ENCODE results near the gene ZDHHC1. TPM values are rescaled to one million over a fixed set of nuclear protein-coding genes. Genes with fewer than 3 reads are reported as not detected.

ZDHHC1 gene
- total RNA-seq, 1 experiment from 2014 or later: 1.0 TPM

DNA sequence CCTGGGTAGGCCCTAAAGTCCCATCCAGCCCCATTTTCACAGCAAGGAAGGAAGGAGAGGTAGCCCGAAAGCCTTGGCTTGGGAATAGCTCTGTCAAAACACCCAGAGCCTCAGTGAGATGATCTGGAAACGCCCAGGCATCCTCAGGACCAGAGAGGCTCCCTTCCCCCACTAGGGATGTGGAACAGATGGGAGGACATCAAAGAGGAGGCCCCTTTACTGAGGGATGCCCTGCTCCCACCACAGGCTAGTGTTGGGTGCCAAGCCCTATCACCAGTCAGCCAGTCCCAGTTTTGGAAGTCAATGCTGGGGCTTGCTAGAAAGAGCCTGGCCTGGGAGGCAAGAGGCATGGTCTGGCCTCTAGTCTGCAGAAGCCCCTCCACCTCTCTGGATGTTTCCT, 27.7 kb downstream of the ZDHHC1 start:
- CTCF ChIA-PET: interaction anchor here (1.0 to 1.4 kb wide), 2 partner anchors 24 to 40 kb away, joined by 3 to 4 read pairs; no protein-coding TSS in a partner anchor
- no peaks in the 10 kb centered on the region for H3K27me3 ChIP-seq (replicated peaks; ENCODE audit: control insufficient read depth, insufficient read depth, low read length)
- intact Hi-C loops (cut with micrococcal nuclease; ENCODE audit: unreplicated experiment): no loop called here
- no peak overlapping the region for H3K4me3 ChIP-seq (ENCODE audit: low read depth, low read length)
- BruUV-seq (replicated peaks): no TSS peak
- H3K36me3 Mint-ChIP-seq (ENCODE audit: insufficient read depth, unreplicated experiment): no peaks in the 10 kb centered on the region
- DNase-seq: no peak
- no peaks in the 10 kb centered on the region for H3K9me3 ChIP-seq
- no peaks in the 10 kb centered on the region for H3K9me3 Mint-ChIP-seq (ENCODE audit: unreplicated experiment)
- no peaks in the 10 kb centered on the region for H3K36me3 ChIP-seq (ENCODE audit: control insufficient read depth, insufficient read depth, low read length)
- H3K4me1 Mint-ChIP-seq (ENCODE audit: low read depth, unreplicated experiment): peaks cover 7% of the 10 kb centered on the region
- TF ChIP-seq CTCF (IDR thresholded peaks at IDR 0.05; ENCODE audit: insufficient read depth in 1 of 2, low read depth in 1 of 2, low read length in 1 of 2, severe bottlenecking in 1 of 2, unreplicated experiment in 1 of 2): no peak
- H3K27me3 Mint-ChIP-seq (ENCODE audit: insufficient read depth, unreplicated experiment): no peaks in the 10 kb centered on the region
- no peaks in the 10 kb centered on the region for H3K4me1 ChIP-seq
- POLR2A ChIA-PET: no interaction called here
- no peak overlapping the region for H3K27ac Mint-ChIP-seq (ENCODE audit: unreplicated experiment)
- H3K4me3 Mint-ChIP-seq (ENCODE audit: unreplicated experiment): no peak overlapping the region

DNA sequence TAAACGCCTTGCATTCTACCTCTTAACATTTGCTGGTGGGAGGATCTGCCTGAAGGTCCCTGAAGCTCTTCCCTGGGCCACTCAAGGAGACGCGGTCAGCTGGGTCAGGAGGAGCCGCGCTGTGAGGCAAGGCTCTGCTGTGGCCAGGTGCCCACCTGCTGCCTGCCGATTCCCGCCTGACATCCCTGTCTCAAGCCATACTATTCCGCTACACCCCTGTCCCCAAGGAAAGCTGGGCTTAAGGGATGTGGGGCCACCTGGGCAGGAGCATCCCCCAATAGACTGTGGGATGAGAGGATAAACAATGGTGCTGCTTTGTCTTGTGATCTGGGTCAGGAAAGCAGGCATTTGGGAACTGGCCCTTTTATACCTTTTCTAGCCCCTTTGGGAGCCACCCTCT, 28.1 kb downstream of the ZDHHC1 start:
- no peaks in the 10 kb centered on the region for H3K27me3 Mint-ChIP-seq (ENCODE audit: insufficient read depth, unreplicated experiment)
- peaks cover 7% of the 10 kb centered on the region for H3K4me1 Mint-ChIP-seq (ENCODE audit: low read depth, unreplicated experiment)
- no peak overlapping the region for H3K4me3 ChIP-seq (ENCODE audit: low read depth, low read length)
- no peaks in the 10 kb centered on the region for H3K9me3 ChIP-seq
- H3K9me3 Mint-ChIP-seq (ENCODE audit: unreplicated experiment): no peaks in the 10 kb centered on the region
- no peak overlapping the region for H3K27ac Mint-ChIP-seq (ENCODE audit: unreplicated experiment)
- no peak for TF ChIP-seq CTCF (IDR thresholded peaks at IDR 0.05; ENCODE audit: insufficient read depth in 1 of 2, low read depth in 1 of 2, low read length in 1 of 2, severe bottlenecking in 1 of 2, unreplicated experiment in 1 of 2)
- intact Hi-C loops (cut with micrococcal nuclease; ENCODE audit: unreplicated experiment): no loop called here
- H3K4me3 Mint-ChIP-seq (ENCODE audit: unreplicated experiment): no peak overlapping the region
- H3K27me3 ChIP-seq (replicated peaks; ENCODE audit: control insufficient read depth, insufficient read depth, low read length): no peaks in the 10 kb centered on the region
- no peaks in the 10 kb centered on the region for H3K36me3 Mint-ChIP-seq (ENCODE audit: insufficient read depth, unreplicated experiment)
- no peak for DNase-seq
- ChIA-PET CTCF (interaction anchor here (1.0 to 1.4 kb wide), 2 partner anchors 23 to 40 kb away, joined by 3 to 4 read pairs; no protein-coding TSS in a partner anchor), POLR2A (no interaction called here)
- no peaks in the 10 kb centered on the region for H3K36me3 ChIP-seq (ENCODE audit: control insufficient read depth, insufficient read depth, low read length)
- H3K4me1 ChIP-seq: no peaks in the 10 kb centered on the region
- no TSS peak for BruUV-seq (replicated peaks)

DNA sequence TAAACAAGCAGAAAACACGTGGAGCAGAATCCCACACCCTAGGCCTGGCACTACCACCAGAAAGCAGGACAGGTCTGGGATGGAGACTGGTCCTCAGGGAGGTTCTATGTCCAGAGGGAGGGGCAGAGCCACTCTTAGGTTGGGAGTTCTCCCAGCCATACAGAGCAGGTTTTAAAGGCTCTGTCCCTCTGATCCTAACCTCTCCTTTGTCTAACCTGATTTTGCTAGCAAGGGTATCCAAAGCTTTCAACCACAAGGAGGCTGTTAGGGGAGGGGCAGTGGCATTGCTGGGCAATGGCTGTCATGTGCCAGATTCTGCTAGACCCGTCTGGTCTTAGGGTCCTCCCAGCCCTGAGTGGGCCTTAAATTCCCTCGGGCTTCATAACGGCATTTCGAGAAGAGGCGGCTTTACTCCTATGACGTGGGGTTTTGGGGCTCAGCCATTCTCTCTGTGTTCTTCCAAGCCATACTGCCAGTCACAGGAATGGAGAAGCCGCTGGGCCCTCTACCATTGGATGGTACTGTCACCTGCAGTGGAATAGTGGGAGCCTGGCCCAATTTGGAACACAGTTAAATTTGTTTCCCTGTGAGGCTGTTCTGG, 28.7 kb downstream of the ZDHHC1 start:
- Histone ChIP-seq H3K4me3 (ENCODE audit: low read depth, low read length) (no peak overlapping the region), H3K36me3 (ENCODE audit: control insufficient read depth, insufficient read depth, low read length) (no peaks in the 10 kb centered on the region), H3K9me3 (no peaks in the 10 kb centered on the region), H3K4me1 (no peaks in the 10 kb centered on the region), H3K27me3 (replicated peaks; ENCODE audit: control insufficient read depth, insufficient read depth, low read length) (no peaks in the 10 kb centered on the region)
- no peak for TF ChIP-seq CTCF (IDR thresholded peaks at IDR 0.05; ENCODE audit: insufficient read depth in 1 of 2, low read depth in 1 of 2, low read length in 1 of 2, severe bottlenecking in 1 of 2, unreplicated experiment in 1 of 2)
- Mint-ChIP-seq H3K9me3 (ENCODE audit: unreplicated experiment) (no peaks in the 10 kb centered on the region), H3K27me3 (ENCODE audit: insufficient read depth, unreplicated experiment) (no peaks in the 10 kb centered on the region), H3K4me1 (ENCODE audit: low read depth, unreplicated experiment) (peaks cover 5% of the 10 kb centered on the region), H3K27ac (ENCODE audit: unreplicated experiment) (no peak overlapping the region), H3K4me3 (ENCODE audit: unreplicated experiment) (no peak overlapping the region), H3K36me3 (ENCODE audit: insufficient read depth, unreplicated experiment) (no peaks in the 10 kb centered on the region)
- DNase-seq: no peak
- BruUV-seq (replicated peaks): no TSS peak
- intact Hi-C loops (cut with micrococcal nuclease; ENCODE audit: unreplicated experiment): no loop called here
- ChIA-PET CTCF (interaction anchor here (0.6 to 1.4 kb wide), 3 partner anchors 23 to 59 kb away, joined by 3 to 4 read pairs (median 3); no protein-coding TSS in a partner anchor), POLR2A (no interaction called here)

Data from Caco-2 (cell line).